CD4-positive, alpha-beta T cell (primary cell): Measurements from ENCODE around the gene HSFX1. TPM values are rescaled to one million over a fixed set of nuclear protein-coding genes. Genes with fewer than 3 reads are reported as not detected.
"Not testable (repeated sequence)": the region's sequence is repeated elsewhere in the genome, so short reads cannot be mapped to it uniquely, and the experiment has no call there.

ENCODE experiments used
- ATAC-seq: fragments of 200-7000 bp; cut with Tn5 transposase; one replicate; pipeline ENCODE4 v1.10.0; 2022; ENCODE audit warnings: mild to moderate bottlenecking; ENCODE audit not compliant: poor library complexity
- CTCF ChIA-PET: fragments of 350-600 bp; sonication (Branson Sonifier 250); formaldehyde crosslinking; loops from one replicate; lab custom pipeline; 2021; ENCODE audit warnings: antibody characterized with exemption, inconsistent platforms; lab: Charles Lee
- POLR2A ChIA-PET: fragments of 350-600 bp; sonication (Branson Sonifier 250); formaldehyde crosslinking; loops from one replicate; lab custom pipeline; 2021; ENCODE audit warnings: antibody characterized with exemption, inconsistent platforms; lab: Charles Lee
- DNase-seq, 14 experiments: peaks; one replicate each; pipeline ENCODE4 v3.0.0-alpha.2; 2013 to 2020; ENCODE audit warnings: mixed read lengths in 2 of 14
- H3K27ac ChIP-seq, 2 donors: one replicate each; pipeline versions ENCODE4 v1.5.1 to v1.7.0; 2013; ENCODE audit warnings: low read length in 2 of 2, low read depth in 1 of 2, mild to moderate bottlenecking in 1 of 2
- H3K27me3 ChIP-seq, 2 experiments: 1 replicate in 1 of 2; 2 replicates in 1 of 2; pipeline versions ENCODE4 v1.6.1 to v1.7.0; 2013; ENCODE audit warnings: low read length in 2 of 2, control low read depth in 1 of 2, mild to moderate bottlenecking in 1 of 2, moderate library complexity in 1 of 2; ENCODE audit not compliant: insufficient read depth in 2 of 2, control insufficient read depth in 1 of 2
- H3K36me3 ChIP-seq: one replicate; pipeline ENCODE4 v1.6.1; 2013; ENCODE audit warnings: low read length, control low read depth; ENCODE audit not compliant: insufficient read depth
- H3K4me1 ChIP-seq: one replicate; pipeline ENCODE4 v1.6.1; 2013; ENCODE audit warnings: low read length, control low read depth; ENCODE audit not compliant: insufficient read depth
- H3K4me3 ChIP-seq: one replicate; pipeline ENCODE4 v1.5.1; 2013; ENCODE audit warnings: mild to moderate bottlenecking, low read length, moderate library complexity
- H3K9me3 ChIP-seq, 2 experiments: 1 replicate in 1 of 2; 2 replicates in 1 of 2; pipeline versions ENCODE4 v1.6.1 to v1.7.0; 2013; ENCODE audit warnings: low read length in 2 of 2, mild to moderate bottlenecking in 2 of 2, control low read depth in 1 of 2, moderate library complexity in 1 of 2; ENCODE audit not compliant: control insufficient read depth in 1 of 2, insufficient read depth in 1 of 2
- H3K27ac Mint-ChIP-seq: one replicate; pipeline ENCODE4 v1.8.0; 2020; ENCODE audit warnings: mixed read lengths
- H3K27me3 Mint-ChIP-seq: one replicate; pipeline ENCODE4 v1.8.0; 2021; ENCODE audit warnings: mixed read lengths
- H3K36me3 Mint-ChIP-seq: one replicate; pipeline ENCODE4 v1.8.0; 2021; ENCODE audit warnings: low read depth, mixed read lengths
- H3K4me1 Mint-ChIP-seq: one replicate; pipeline ENCODE4 v1.8.0; 2021; ENCODE audit warnings: low read depth, mixed read lengths
- H3K4me3 Mint-ChIP-seq: one replicate; pipeline ENCODE4 v1.8.0; 2020; ENCODE audit warnings: mild to moderate bottlenecking, mixed read lengths
- H3K9me3 Mint-ChIP-seq: one replicate; pipeline ENCODE4 v1.8.0; 2020; ENCODE audit warnings: mixed read lengths
- CTCF ChIP-seq: fragments of 200-600 bp; IDR thresholded peaks from one replicate; pipeline ENCODE4 v1.8.0; 2022; ENCODE audit warnings: antibody characterized with exemption, mild to moderate bottlenecking
- intact Hi-C, 2 experiments: fragments of 100-400 bp; cut with DNase I in 1 of 2; cut with micrococcal nuclease in 1 of 2; formaldehyde crosslinking; loops; one replicate each; pipeline versions ENCODE4 v1.15.1 to v1.9.0; 2023 to 2025; cut with DNase I, micrococcal nuclease
- total RNA-seq, 174 experiments: library from RNA in 2 of 174; stranded (reverse) in 2 of 174; gene quantifications; one replicate each; pipeline ENCODE4 v1.2.3 and lab custom pipeline; 2021 to 2026

Gene HSFX1
- total RNA-seq, 2 experiments from 2014 or later = 0.30 TPM; not detected in 1

- TF ChIP-seq CTCF = no peak
- Mint-ChIP-seq H3K27me3 (no peaks in the 10 kb centered on the region), H3K4me1 (no peaks in the 10 kb centered on the region), H3K9me3 (no peaks in the 10 kb centered on the region), H3K27ac (no peak overlapping the region), H3K4me3 (no peak overlapping the region), H3K36me3 (no peaks in the 10 kb centered on the region)
- ATAC-seq (no peak), DNase-seq (no peak)
- Histone ChIP-seq H3K36me3 (no peaks in the 10 kb centered on the region), H3K27me3 (no peaks in the 10 kb centered on the region), H3K9me3 (no peaks in the 10 kb centered on the region), H3K4me3 (no peak overlapping the region), H3K27ac (no peak overlapping the region), H3K4me1 (no peaks in the 10 kb centered on the region)
- intact Hi-C loops = no loop called here
- POLR2A ChIA-PET = no interaction called here
- CTCF ChIA-PET = no interaction called here
Observed at GRCh38 chrX:149762696-149763614, 10.9 kb upstream of the HSFX1 start.

- H3K27ac Mint-ChIP-seq, H3K27ac ChIP-seq, H3K36me3 Mint-ChIP-seq, H3K4me3 ChIP-seq, H3K27me3 ChIP-seq, ATAC-seq, H3K27me3 Mint-ChIP-seq, H3K4me1 Mint-ChIP-seq, H3K9me3 Mint-ChIP-seq, POLR2A ChIA-PET, DNase-seq, H3K4me3 Mint-ChIP-seq, H3K36me3 ChIP-seq, H3K4me1 ChIP-seq, H3K9me3 ChIP-seq, CTCF ChIA-PET, intact Hi-C loops: not testable (repeated sequence)
Observed at GRCh38 chrX:149770344-149770743, 3.5 kb upstream of the HSFX1 start.

GRCh38 chrX:149773026-149773425 is 842 bp upstream of the HSFX1 start:
- H3K9me3 ChIP-seq, H3K4me3 ChIP-seq, intact Hi-C loops, H3K4me1 ChIP-seq, DNase-seq, H3K27me3 ChIP-seq, POLR2A ChIA-PET, CTCF ChIA-PET, H3K27ac ChIP-seq, H3K27me3 Mint-ChIP-seq, H3K9me3 Mint-ChIP-seq, H3K36me3 Mint-ChIP-seq, H3K27ac Mint-ChIP-seq, H3K4me3 Mint-ChIP-seq, H3K36me3 ChIP-seq, ATAC-seq, H3K4me1 Mint-ChIP-seq: not testable (repeated sequence)

- H3K4me3 ChIP-seq, H3K36me3 ChIP-seq, H3K36me3 Mint-ChIP-seq, ATAC-seq, H3K4me1 Mint-ChIP-seq, intact Hi-C loops, H3K27me3 ChIP-seq, POLR2A ChIA-PET, H3K27ac ChIP-seq, DNase-seq, H3K27ac Mint-ChIP-seq, H3K27me3 Mint-ChIP-seq, H3K9me3 Mint-ChIP-seq, CTCF ChIA-PET, H3K4me3 Mint-ChIP-seq, H3K4me1 ChIP-seq, H3K9me3 ChIP-seq: not testable (repeated sequence)
Observed at GRCh38 chrX:149777999-149778398, 4.1 kb downstream of the HSFX1 start.

- H3K27ac Mint-ChIP-seq, H3K9me3 Mint-ChIP-seq, H3K27me3 Mint-ChIP-seq, intact Hi-C loops, POLR2A ChIA-PET, H3K27me3 ChIP-seq, H3K36me3 ChIP-seq, ATAC-seq, H3K4me1 ChIP-seq, H3K9me3 ChIP-seq, CTCF ChIA-PET, H3K4me1 Mint-ChIP-seq, H3K4me3 ChIP-seq, H3K36me3 Mint-ChIP-seq, DNase-seq, H3K4me3 Mint-ChIP-seq, H3K27ac ChIP-seq: not testable (repeated sequence)
Observed at GRCh38 chrX:149781727-149782126, 7.9 kb downstream of the HSFX1 start, which contains the start of gene MAGEA9. Gene MAGEA9 (plus strand): TSS chrX:149781930. CDS start chrX:149786211, 4,281 bp downstream.

GRCh38 chrX:149795531-149795930 is 21.7 kb downstream of the HSFX1 start:
- H3K27ac Mint-ChIP-seq, ATAC-seq: not testable (repeated sequence)

More at GRCh38 chrX:149795531-149795930, 21.7 kb downstream of the HSFX1 start:
- H3K4me3 ChIP-seq, H3K36me3 ChIP-seq, H3K27me3 ChIP-seq, H3K4me1 ChIP-seq, POLR2A ChIA-PET, H3K27ac ChIP-seq, H3K36me3 Mint-ChIP-seq, H3K4me3 Mint-ChIP-seq, DNase-seq, intact Hi-C loops, H3K9me3 Mint-ChIP-seq, H3K9me3 ChIP-seq, CTCF ChIA-PET, H3K27me3 Mint-ChIP-seq: not testable (repeated sequence)
- peaks cover 22% of the 10 kb centered on the region for H3K4me1 Mint-ChIP-seq
